B cell (primary cell): ENCODE data around the gene KCNQ5.

ENCODE experiments used
- EZH2 ChIP-seq: IDR thresholded peaks from 2 replicates; pipeline ENCODE4 v1.6.1; 2012; ENCODE audit warnings: borderline replicate concordance, low read depth, mild to moderate bottlenecking, moderate library complexity, low read length; ENCODE audit not compliant: insufficient read depth, poor library complexity, severe bottlenecking
- TF ChIP-seq, protein P1 (sequence below): fragments of 200-600 bp; IDR thresholded peaks from one replicate; pipeline ENCODE4 v1.8.0; 2022; ENCODE audit warnings: antibody characterized with exemption, mild to moderate bottlenecking

- TF ChIP-seq, protein P1, sequence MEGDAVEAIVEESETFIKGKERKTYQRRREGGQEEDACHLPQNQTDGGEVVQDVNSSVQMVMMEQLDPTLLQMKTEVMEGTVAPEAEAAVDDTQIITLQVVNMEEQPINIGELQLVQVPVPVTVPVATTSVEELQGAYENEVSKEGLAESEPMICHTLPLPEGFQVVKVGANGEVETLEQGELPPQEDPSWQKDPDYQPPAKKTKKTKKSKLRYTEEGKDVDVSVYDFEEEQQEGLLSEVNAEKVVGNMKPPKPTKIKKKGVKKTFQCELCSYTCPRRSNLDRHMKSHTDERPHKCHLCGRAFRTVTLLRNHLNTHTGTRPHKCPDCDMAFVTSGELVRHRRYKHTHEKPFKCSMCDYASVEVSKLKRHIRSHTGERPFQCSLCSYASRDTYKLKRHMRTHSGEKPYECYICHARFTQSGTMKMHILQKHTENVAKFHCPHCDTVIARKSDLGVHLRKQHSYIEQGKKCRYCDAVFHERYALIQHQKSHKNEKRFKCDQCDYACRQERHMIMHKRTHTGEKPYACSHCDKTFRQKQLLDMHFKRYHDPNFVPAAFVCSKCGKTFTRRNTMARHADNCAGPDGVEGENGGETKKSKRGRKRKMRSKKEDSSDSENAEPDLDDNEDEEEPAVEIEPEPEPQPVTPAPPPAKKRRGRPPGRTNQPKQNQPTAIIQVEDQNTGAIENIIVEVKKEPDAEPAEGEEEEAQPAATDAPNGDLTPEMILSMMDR, result no peak
- no peak for TF ChIP-seq EZH2
Observed at GRCh38 chr6:72702421-72702820, 80.6 kb downstream of the KCNQ5 start.
